GM21360 (cell line): Measurements from ENCODE around the gene BMP6.

Experiments used
- ATAC-seq: cut with Tn5 transposase; IDR thresholded peaks from one replicate; pipeline ENCODE4 v1.9.1; 2021; ENCODE audit warnings: mild to moderate bottlenecking, moderate library complexity; ENCODE audit not compliant: unreplicated experiment

BMP6 gene

GRCh38 chr6:7821426-7821825, 95.5 kb downstream of the BMP6 start:
- ATAC-seq: no peak

GRCh38 chr6:7823552-7823951, 97.7 kb downstream of the BMP6 start:
- no peak for ATAC-seq

- ATAC-seq: no peak
Measured at GRCh38 chr6:7825986-7826385, 100.1 kb downstream of the BMP6 start.

GRCh38 chr6:7827142-7827541, 101.2 kb downstream of the BMP6 start:
- ATAC-seq: no peak

- ATAC-seq: no peak
Measured at GRCh38 chr6:7828124-7828523, 102.2 kb downstream of the BMP6 start.

GRCh38 chr6:7832904-7833750, 107.2 kb downstream of the BMP6 start:
- no peak for ATAC-seq

GRCh38 chr6:7833751-7834070, 107.8 kb downstream of the BMP6 start:
- ATAC-seq: no peak

- ATAC-seq: no peak
Measured at GRCh38 chr6:7836371-7837026, 110.6 kb downstream of the BMP6 start.

GRCh38 chr6:7841781-7842468, 116.0 kb downstream of the BMP6 start:
- ATAC-seq: no peak

- no peak for ATAC-seq
Measured at GRCh38 chr6:7846966-7847818, 121.3 kb downstream of the BMP6 start.

- ATAC-seq: no peak
Measured at GRCh38 chr6:7848229-7848628, 122.3 kb downstream of the BMP6 start.

GRCh38 chr6:7851780-7852179, 125.9 kb downstream of the BMP6 start:
- ATAC-seq: no peak

GRCh38 chr6:7859591-7859990, 133.7 kb downstream of the BMP6 start:
- ATAC-seq: no peak

- no peak for ATAC-seq
Measured at GRCh38 chr6:7865781-7866180, 139.9 kb downstream of the BMP6 start.

GRCh38 chr6:7866526-7866925, 140.6 kb downstream of the BMP6 start:
- no peak for ATAC-seq

- ATAC-seq: no peak
Measured at GRCh38 chr6:7868926-7869325, 143.0 kb downstream of the BMP6 start.

- ATAC-seq: no peak
Measured at GRCh38 chr6:7878401-7878964, 152.6 kb downstream of the BMP6 start.

GRCh38 chr6:7879043-7879442, 153.1 kb downstream of the BMP6 start:
- no peak for ATAC-seq

GRCh38 chr6:7879579-7879978, 153.7 kb downstream of the BMP6 start:
- ATAC-seq: no peak

GRCh38 chr6:7879980-7880717, 154.2 kb downstream of the BMP6 start:
- ATAC-seq: no peak
